H1 (cell line): ENCODE data around the gene CEMP1. TPM values are rescaled to one million over a fixed set of nuclear protein-coding genes. Genes with fewer than 3 reads are reported as not detected.

Experiments
- CTCF ChIA-PET: fragments of 300-600 bp; sonication (Branson Sonifier 250); formaldehyde crosslinking; loops from one replicate; lab custom pipeline; 2021; ENCODE audit not compliant: partially characterized antibody; lab: Charles Lee
- POLR2A ChIA-PET: fragments of 300-600 bp; sonication (Branson Sonifier 250); formaldehyde crosslinking; loops from one replicate; lab custom pipeline; 2021; ENCODE audit warnings: inconsistent platforms; ENCODE audit not compliant: partially characterized antibody; lab: Charles Lee
- DNase-seq, 2 experiments: peaks; one replicate each; pipeline versions ENCODE4 v3.0.0 to v3.0.0-alpha.2; 2010 to 2022; ENCODE audit warnings: low spot score in 2 of 2, low read depth in 1 of 2, mixed read lengths in 1 of 2
- FAIRE-seq: peaks from 2 replicates; lab custom pipeline; 2011; peaks lifted over from hg19 to GRCh38; lab: Jason Lieb, UNC
- H2AFZ ChIP-seq: 2 replicates; pipeline ENCODE4 v1.8.1; 2012; ENCODE audit warnings: low read length, inconsistent platforms
- H2AK5ac ChIP-seq: 2 replicates; pipeline ENCODE4 v1.6.1; 2013; ENCODE audit warnings: low read depth, low read length
- H2BK120ac ChIP-seq: replicated peaks from 2 replicates; pipeline ENCODE3; 2013; ENCODE audit warnings: low read depth, low read length, inconsistent platforms
- H2BK12ac ChIP-seq: 2 replicates; pipeline ENCODE4 v1.6.1; 2013; ENCODE audit warnings: low read depth, low read length
- H2BK15ac ChIP-seq: 2 replicates; pipeline ENCODE4 v1.6.1; 2013; ENCODE audit warnings: low read length
- H2BK20ac ChIP-seq: 2 replicates; pipeline ENCODE4 v1.6.1; 2013; ENCODE audit warnings: low read length
- H2BK5ac ChIP-seq: 2 replicates; pipeline ENCODE4 v1.6.1; 2013; ENCODE audit warnings: low read depth, low read length
- H3K14ac ChIP-seq: 2 replicates; pipeline ENCODE4 v1.6.1; 2013; ENCODE audit warnings: inconsistent platforms; ENCODE audit not compliant: insufficient read length
- H3K18ac ChIP-seq: 2 replicates; pipeline ENCODE4 v1.6.1; 2013; ENCODE audit warnings: low read length; ENCODE audit errors: extremely low read depth
- H3K23ac ChIP-seq: 2 replicates; pipeline ENCODE4 v1.6.1; 2013; ENCODE audit warnings: inconsistent platforms; ENCODE audit not compliant: insufficient read length
- H3K23me2 ChIP-seq: 2 replicates; pipeline ENCODE4 v1.6.1; 2013; ENCODE audit warnings: low read depth, low read length
- H3K27ac ChIP-seq: 2 replicates; pipeline ENCODE4 v1.6.1; 2011; ENCODE audit warnings: low read depth, low read length, inconsistent platforms
- H3K27me3 ChIP-seq, 4 experiments: replicated peaks in 1 of 4; 1 replicate in 1 of 4; 2 replicates in 3 of 4; pipeline versions ENCODE4 v1.6.1 to v1.8.1; 2011 to 2013; ENCODE audit warnings: low read length in 3 of 4, mild to moderate bottlenecking in 3 of 4, inconsistent platforms in 2 of 4, mixed read lengths in 2 of 4, moderate library complexity in 1 of 4; ENCODE audit not compliant: control insufficient read depth in 3 of 4, insufficient read depth in 3 of 4; ENCODE audit errors: extremely low read depth in 1 of 4
- H3K36me3 ChIP-seq, 4 experiments: 2 replicates each; pipeline versions ENCODE4 v1.6.1 to v1.8.1; 2011 to 2013; ENCODE audit warnings: mild to moderate bottlenecking in 4 of 4, low read length in 3 of 4, moderate library complexity in 2 of 4, control low read depth in 1 of 4, inconsistent platforms in 1 of 4; ENCODE audit not compliant: insufficient read depth in 4 of 4, control insufficient read depth in 2 of 4
- H3K4ac ChIP-seq: replicated peaks from 2 replicates; pipeline ENCODE3; 2013; ENCODE audit warnings: low read length, low read depth, mixed read lengths, inconsistent platforms; ENCODE audit not compliant: insufficient read length
- H3K4me1 ChIP-seq, 4 experiments: replicated peaks in 1 of 4; 1 replicate in 1 of 4; 2 replicates in 3 of 4; pipeline versions ENCODE4 v1.6.1 to v1.8.1; 2011 to 2013; ENCODE audit warnings: low read length in 3 of 4, inconsistent platforms in 2 of 4, mixed read lengths in 1 of 4; ENCODE audit not compliant: insufficient read depth in 4 of 4, control insufficient read depth in 3 of 4
- H3K4me2 ChIP-seq, 2 experiments: 2 replicates each; pipeline versions ENCODE4 v1.6.1 to v1.8.1; 2011 to 2013; ENCODE audit warnings: low read depth in 2 of 2, low read length in 2 of 2, control low read depth in 1 of 2, inconsistent platforms in 1 of 2, mild to moderate bottlenecking in 1 of 2; ENCODE audit not compliant: insufficient read depth in 1 of 2
- H3K4me3 ChIP-seq, 4 experiments: fragments of 200-600, 300-600 bp in 1 of 4; sonication (generic), shearing (Covaris generic), sonication (Bioruptor Twin) in 1 of 4; 2 replicates each; pipeline versions ENCODE4 v1.5.1 to v1.8.1; 2011 to 2016; ENCODE audit warnings: low read length in 4 of 4, low read depth in 3 of 4, control low read depth in 2 of 4, inconsistent platforms in 2 of 4, mild to moderate bottlenecking in 2 of 4, mixed read lengths in 1 of 4, moderate library complexity in 1 of 4; ENCODE audit not compliant: insufficient read depth in 2 of 4; ENCODE audit errors: extremely low read depth in 1 of 4
- H3K56ac ChIP-seq: replicated peaks from 2 replicates; pipeline ENCODE3; 2013; ENCODE audit warnings: low read depth, mild to moderate bottlenecking, mixed read lengths, low read length, inconsistent platforms; ENCODE audit not compliant: insufficient read length
- H3K79me1 ChIP-seq: 2 replicates; pipeline ENCODE4 v1.6.1; 2013; ENCODE audit warnings: low read depth, low read length, control low read depth
- H3K79me2 ChIP-seq, 2 experiments: 2 replicates each; pipeline versions ENCODE4 v1.6.1 to v1.8.1; 2012 to 2013; ENCODE audit warnings: low read length in 2 of 2, mild to moderate bottlenecking in 2 of 2, inconsistent platforms in 1 of 2; ENCODE audit not compliant: insufficient read depth in 2 of 2, control insufficient read depth in 1 of 2
- H3K9ac ChIP-seq, 4 experiments: replicated peaks in 1 of 4; 1 replicate in 1 of 4; 2 replicates in 3 of 4; pipeline versions ENCODE4 v1.6.1 to v1.8.1; 2011 to 2013; ENCODE audit warnings: low read depth in 3 of 4, low read length in 3 of 4, control low read depth in 2 of 4, mild to moderate bottlenecking in 2 of 4, moderate library complexity in 2 of 4, inconsistent platforms in 1 of 4; ENCODE audit errors: extremely low read depth in 1 of 4
- H3K9me3 ChIP-seq, 2 experiments: 2 replicates each; pipeline versions ENCODE4 v1.6.1 to v1.8.1; 2012 to 2013; ENCODE audit warnings: mild to moderate bottlenecking in 2 of 2, moderate library complexity in 2 of 2, control low read depth in 1 of 2, inconsistent platforms in 1 of 2, low read depth in 1 of 2, low read length in 1 of 2, mixed read lengths in 1 of 2; ENCODE audit not compliant: insufficient read depth in 2 of 2
- H4K20me1 ChIP-seq, 2 experiments: replicated peaks in 1 of 2; 2 replicates each; pipeline versions ENCODE3 to v1.8.1; 2011 to 2013; ENCODE audit warnings: inconsistent platforms in 2 of 2, low read length in 2 of 2, mild to moderate bottlenecking in 1 of 2; ENCODE audit not compliant: insufficient read depth in 2 of 2, control insufficient read depth in 1 of 2
- H4K5ac ChIP-seq: 2 replicates; pipeline ENCODE4 v1.6.1; 2013; ENCODE audit warnings: low read length, low read depth, mixed read lengths, inconsistent platforms; ENCODE audit not compliant: insufficient read length
- H4K8ac ChIP-seq: 2 replicates; pipeline ENCODE4 v1.8.0; 2013; ENCODE audit warnings: mild to moderate bottlenecking, moderate library complexity, low read length, inconsistent platforms; ENCODE audit not compliant: insufficient read depth; ENCODE audit errors: extremely low read depth
- H4K91ac ChIP-seq: replicated peaks from 2 replicates; pipeline ENCODE3; 2013; ENCODE audit warnings: low read length, mixed read lengths, inconsistent platforms; ENCODE audit not compliant: insufficient read length
- CTCF ChIP-seq, 3 experiments: IDR thresholded peaks; 1 replicate in 2 of 3; 2 replicates in 1 of 3; pipeline versions ENCODE4 v1.5.1 to v1.6.1; 2011; ENCODE audit warnings: low read length in 3 of 3, mild to moderate bottlenecking in 3 of 3, inconsistent platforms in 2 of 3, low read depth in 1 of 3, moderate library complexity in 1 of 3; ENCODE audit not compliant: insufficient read depth in 1 of 3; ENCODE audit errors: control extremely low read depth in 1 of 3
- GABPA ChIP-seq: IDR thresholded peaks from 2 replicates; pipeline ENCODE4 v1.6.1; 2011; ENCODE audit warnings: mild to moderate bottlenecking, low read length, moderate library complexity, borderline replicate concordance; ENCODE audit not compliant: insufficient read depth
- WGBS, 2 experiments: shearing (Covaris generic) in 1 of 2; methylation state at CpG; one replicate each; pipeline versions ENCODE4 v1.1.6 to v1.1.7; 2013 to 2015; ENCODE audit warnings: low lambda C conversion rate in 2 of 2, mixed read lengths in 2 of 2, inconsistent platforms in 1 of 2, low coverage in 1 of 2, missing lambda C conversion rate in 1 of 2; ENCODE audit not compliant: insufficient replicate concordance in 2 of 2, insufficient coverage in 1 of 2, insufficient read length in 1 of 2; ENCODE audit errors: extremely low coverage in 1 of 2, missing lambda C conversion rate in 1 of 2; 5-methylcytosine and 5-hydroxymethylcytosine counted together
- polyA plus RNA-seq, 7 experiments: library from polyadenylated mRNA; depleted of rRNA in 3 of 7; stranded (reverse) in 5 of 7; unstranded in 2 of 7; fragments of >200 nt in 5 of 7; fragments of 200-250 nt in 2 of 7; gene quantifications; 1 replicate in 5 of 7; 2 replicates in 1 of 7; 4 replicates in 1 of 7; pipeline versions ENCODE4 v1.2.1 to v1.2.3, GENCODE V29; 2011 to 2013; ENCODE audit warnings: missing spikeins in 2 of 7, mixed read lengths in 2 of 7
- total RNA-seq: library from RNA; stranded (reverse); fragmentation: NEBNext Ultra II Directional; extraction: Animal tissue kit (Norgen Biotek cat#: 25700); gene quantifications from 2 replicates; pipeline ENCODE4 v1.2.1, GENCODE V29; 2021

CEMP1 gene
- total and polyA plus RNA-seq, 2 of the 8 experiments (the other 6 are each of a cell fraction or from before 2014, with no cell fraction given) = not detected

DNA sequence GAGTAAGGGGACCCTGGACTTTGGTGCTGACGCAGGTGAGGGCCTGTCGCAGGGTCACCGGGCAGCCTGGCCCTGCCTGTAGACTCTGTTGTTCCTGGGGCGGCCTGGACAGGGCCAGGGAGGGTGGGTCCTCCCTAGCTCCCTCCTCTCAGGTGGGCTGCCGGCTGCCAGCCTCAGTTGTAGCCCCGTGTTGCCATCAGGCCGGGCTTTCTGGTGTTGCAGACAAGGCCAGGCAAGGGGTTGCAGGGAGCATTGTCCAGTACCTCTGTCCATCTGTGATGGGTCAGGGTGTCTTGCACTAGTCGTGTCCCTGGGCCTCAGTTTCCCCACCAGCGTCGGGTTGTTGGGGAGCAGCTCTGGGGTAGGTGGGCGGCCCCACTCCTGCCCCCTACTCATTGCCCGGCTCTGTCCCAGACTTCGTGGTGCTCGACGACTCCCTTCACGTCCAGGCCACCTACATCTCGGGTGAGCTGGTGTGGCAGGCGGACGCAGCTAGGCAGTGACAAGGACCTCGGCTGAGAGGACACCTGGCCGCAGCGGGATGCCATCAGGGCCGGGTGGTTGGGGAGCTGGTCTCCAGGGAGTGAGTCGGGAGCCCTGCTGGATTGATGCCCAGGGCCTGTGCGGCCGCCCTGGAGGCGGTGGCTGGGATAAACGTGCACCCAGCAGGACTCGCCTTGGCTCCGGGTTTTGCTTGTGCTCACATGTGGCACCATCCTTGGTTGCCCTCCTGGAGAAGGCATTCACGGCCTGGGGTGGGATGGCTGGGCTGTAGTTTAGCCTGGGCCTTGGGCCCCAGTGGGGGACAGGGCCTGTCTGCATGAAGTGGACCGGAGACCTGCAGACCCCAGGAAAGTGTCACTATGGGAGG is 1.9 kb downstream of the CEMP1 start:
- H3K18ac ChIP-seq = no peak overlapping the region
- no peak overlapping the region for H2BK120ac ChIP-seq
- H3K14ac ChIP-seq = no peak overlapping the region
- H3K27ac ChIP-seq = no peak overlapping the region
- no peak overlapping the region for H3K9ac ChIP-seq
- POLR2A ChIA-PET = interaction anchor here (1.7 to 5.6 kb wide), 2 partner anchors 8 to 375 kb away, joined by 3 to 108 read pairs; partner anchors contain the start of gene AMDHD2
- no peak overlapping the region for H4K8ac ChIP-seq
- TF ChIP-seq GABPA = no peak
- peak; percentile 15 to 39 (median 22); a peak in 3 of 4 replicates for TF ChIP-seq CTCF (IDR thresholded peaks at IDR 0.05; ENCODE audit: control extremely low read depth in 1 of 3, insufficient read depth in 1 of 3, low read depth in 1 of 3, low read length in 3 of 3)
- H3K4me2 ChIP-seq = no peak overlapping the region
- H3K4me1 ChIP-seq = peaks cover 0 to 9% (median 7%) of the 10 kb centered on the region in 4 experiments; a peak in 4 of 7 replicates
- no peak overlapping the region for H3K23ac ChIP-seq
- H2AK5ac ChIP-seq = no peak overlapping the region
- H3K79me1 ChIP-seq = no peaks in the 10 kb centered on the region
- no peak overlapping the region for H2AFZ ChIP-seq
- H3K27me3 ChIP-seq = no peaks in the 10 kb centered on the region
- CTCF ChIA-PET = interaction anchor here (0.7 to 1.1 kb wide), 4 partner anchors 15 to 90 kb away, joined by 3 to 5 read pairs (median 4); no protein-coding TSS in a partner anchor
- H4K91ac ChIP-seq = no peak overlapping the region
- H4K5ac ChIP-seq = no peak overlapping the region
- H3K23me2 ChIP-seq = peaks cover 14% of the 10 kb centered on the region
- no peak overlapping the region; the same call in 1 of the 2 replicates for H2BK5ac ChIP-seq
- no peak overlapping the region for H3K4ac ChIP-seq
- H2BK12ac ChIP-seq = no peak overlapping the region
- H3K36me3 ChIP-seq = peaks cover 5 to 20% (median 10%) of the 10 kb centered on the region in 4 experiments; a peak in 7 of 8 replicates
- peaks cover 0 to 17% of the 10 kb centered on the region in 2 experiments for H4K20me1 ChIP-seq
- WGBS, 2 experiments = 91% methylated on average over 28 of the region's 32 CpGs; no CpG with 5 or more reads in 1 of the 2 experiments
- H2BK15ac ChIP-seq = no peak overlapping the region
- no peak overlapping the region for H2BK20ac ChIP-seq
- H3K4me3 ChIP-seq = no peak overlapping the region
- H3K9me3 ChIP-seq = no peaks in the 10 kb centered on the region
- no peak overlapping the region for H3K56ac ChIP-seq
- FAIRE-seq = no peak
- no peaks in the 10 kb centered on the region for H3K79me2 ChIP-seq
- DNase-seq = no peak
